ENCODE results near the gene HMMR.

The HMMR gene

GRCh38 chr5:163458778-163459385 lies 1.6 kb upstream of the HMMR start:
- WGBS, 2 experiments (ENCODE audit: insufficient coverage in 2 of 2): no CpG with 5 or more reads among the region's 6 CpGs
- H3K9me3 ChIP-seq (ENCODE audit: control insufficient read depth, low read length): no peaks in the 10 kb centered on the region
- peaks cover 27% of the 10 kb centered on the region for H3K36me3 ChIP-seq (ENCODE audit: control insufficient read depth, insufficient read depth, low read length)
- H3K4me3 ChIP-seq (ENCODE audit: extremely low read depth, insufficient read depth, low read length, poor library complexity, severe bottlenecking): peak overlapping the region; percentile 65
- peak overlapping the region; percentile 100 for H3K27ac ChIP-seq (ENCODE audit: low read depth, low read length, severe bottlenecking)
- peaks cover 2% of the 10 kb centered on the region for H3K4me1 ChIP-seq (ENCODE audit: control insufficient read depth, insufficient read depth, low read length, poor library complexity, severe bottlenecking)

DNA sequence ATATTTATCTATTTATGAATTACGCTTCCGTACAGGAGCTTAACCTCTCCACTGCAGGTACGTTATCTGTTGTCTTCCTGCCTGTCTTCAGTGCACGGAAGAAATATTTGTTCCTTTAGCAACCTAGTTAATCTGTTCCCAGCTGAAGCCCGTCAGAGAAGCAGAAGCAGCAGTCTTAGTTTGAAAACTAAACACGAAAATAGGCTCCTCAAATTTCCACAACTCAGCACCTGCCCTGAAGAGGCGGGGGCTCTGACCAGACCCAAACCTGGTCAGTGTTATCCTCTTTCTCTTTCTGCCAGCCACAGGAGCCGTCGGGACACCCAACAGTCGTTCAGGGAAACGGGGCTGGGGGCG lies 992 bp upstream of the HMMR start:
- 0 to 8% methylated on average over 5 to 6 of the region's 12 CpGs for WGBS, 2 experiments (ENCODE audit: insufficient coverage in 2 of 2)
- Histone ChIP-seq H3K36me3 (ENCODE audit: control insufficient read depth, insufficient read depth, low read length) (peaks cover 28% of the 10 kb centered on the region), H3K4me3 (ENCODE audit: extremely low read depth, insufficient read depth, low read length, poor library complexity, severe bottlenecking) (peak overlapping the region; percentile 65), H3K27ac (ENCODE audit: low read depth, low read length, severe bottlenecking) (peak overlapping the region; percentile 100), H3K9me3 (ENCODE audit: control insufficient read depth, low read length) (no peaks in the 10 kb centered on the region), H3K4me1 (ENCODE audit: control insufficient read depth, insufficient read depth, low read length, poor library complexity, severe bottlenecking) (peaks cover 2% of the 10 kb centered on the region)

- 0% methylated on average over 50 to 54 of the region's 59 CpGs for WGBS, 2 experiments (ENCODE audit: insufficient coverage in 2 of 2)
- peaks cover 2% of the 10 kb centered on the region for H3K4me1 ChIP-seq (ENCODE audit: control insufficient read depth, insufficient read depth, low read length, poor library complexity, severe bottlenecking)
These were observed 442 bp upstream of the HMMR start, which contains the start of gene NUDCD2 for GRCh38 chr5:163459819-163460561. NUDCD2 (minus strand) TSS chr5:163460102; CDS start chr5:163460050, 52 bp downstream.

GRCh38 chr5:163463063-163463435 lies 2.6 kb downstream of the HMMR start:
- no peaks in the 10 kb centered on the region for H3K9me3 ChIP-seq (ENCODE audit: control insufficient read depth, low read length)
- H3K36me3 ChIP-seq (ENCODE audit: control insufficient read depth, insufficient read depth, low read length): peaks cover 23% of the 10 kb centered on the region
- H3K4me3 ChIP-seq (ENCODE audit: extremely low read depth, insufficient read depth, low read length, poor library complexity, severe bottlenecking): no peak overlapping the region
- no peak overlapping the region for H3K27ac ChIP-seq (ENCODE audit: low read depth, low read length, severe bottlenecking)
- H3K4me1 ChIP-seq (ENCODE audit: control insufficient read depth, insufficient read depth, low read length, poor library complexity, severe bottlenecking): peaks cover 2% of the 10 kb centered on the region

More at GRCh38 chr5:163459819-163460561, 442 bp upstream of the HMMR start, which contains the start of gene NUDCD2:
- Histone ChIP-seq H3K4me3 (ENCODE audit: extremely low read depth, insufficient read depth, low read length, poor library complexity, severe bottlenecking) (peak within 1 kb of the TSS; percentile 65), H3K9me3 (ENCODE audit: control insufficient read depth, low read length) (no peaks in the 10 kb centered on the region), H3K36me3 (ENCODE audit: control insufficient read depth, insufficient read depth, low read length) (peaks cover 27% of the 10 kb centered on the region), H3K27ac (ENCODE audit: low read depth, low read length, severe bottlenecking) (peak within 1 kb of the TSS; percentile 100)

GRCh38 chr5:163467682-163468081 lies 7.2 kb downstream of the HMMR start:
- Histone ChIP-seq H3K4me1 (ENCODE audit: control insufficient read depth, insufficient read depth, low read length, poor library complexity, severe bottlenecking) (no peaks in the 10 kb centered on the region), H3K36me3 (ENCODE audit: control insufficient read depth, insufficient read depth, low read length) (peaks cover 68% of the 10 kb centered on the region), H3K4me3 (ENCODE audit: extremely low read depth, insufficient read depth, low read length, poor library complexity, severe bottlenecking) (no peak overlapping the region), H3K27ac (ENCODE audit: low read depth, low read length, severe bottlenecking) (no peak overlapping the region), H3K9me3 (ENCODE audit: control insufficient read depth, low read length) (no peaks in the 10 kb centered on the region)
- 100% methylated on average over 1 of the region's 4 CpGs; no CpG with 5 or more reads in 1 of the 2 experiments for WGBS, 2 experiments (ENCODE audit: insufficient coverage in 2 of 2)

- 95 to 100% methylated on average over 3 of the region's 3 CpGs for WGBS, 2 experiments (ENCODE audit: insufficient coverage in 2 of 2)
- H3K27ac ChIP-seq (ENCODE audit: low read depth, low read length, severe bottlenecking): no peak overlapping the region
These were observed 13.3 kb downstream of the HMMR start for GRCh38 chr5:163473635-163474243.

GRCh38 chr5:163475411-163475810 lies 15.0 kb downstream of the HMMR start:
- no CpG with 5 or more reads among the region's 2 CpGs for WGBS, 2 experiments (ENCODE audit: insufficient coverage in 2 of 2)
- H3K36me3 ChIP-seq (ENCODE audit: control insufficient read depth, insufficient read depth, low read length): peaks cover 54% of the 10 kb centered on the region

More at GRCh38 chr5:163473635-163474243, 13.3 kb downstream of the HMMR start:
- Histone ChIP-seq H3K36me3 (ENCODE audit: control insufficient read depth, insufficient read depth, low read length) (peaks cover 60% of the 10 kb centered on the region), H3K4me1 (ENCODE audit: control insufficient read depth, insufficient read depth, low read length, poor library complexity, severe bottlenecking) (no peaks in the 10 kb centered on the region), H3K4me3 (ENCODE audit: extremely low read depth, insufficient read depth, low read length, poor library complexity, severe bottlenecking) (no peak overlapping the region), H3K9me3 (ENCODE audit: control insufficient read depth, low read length) (no peaks in the 10 kb centered on the region)

DNA sequence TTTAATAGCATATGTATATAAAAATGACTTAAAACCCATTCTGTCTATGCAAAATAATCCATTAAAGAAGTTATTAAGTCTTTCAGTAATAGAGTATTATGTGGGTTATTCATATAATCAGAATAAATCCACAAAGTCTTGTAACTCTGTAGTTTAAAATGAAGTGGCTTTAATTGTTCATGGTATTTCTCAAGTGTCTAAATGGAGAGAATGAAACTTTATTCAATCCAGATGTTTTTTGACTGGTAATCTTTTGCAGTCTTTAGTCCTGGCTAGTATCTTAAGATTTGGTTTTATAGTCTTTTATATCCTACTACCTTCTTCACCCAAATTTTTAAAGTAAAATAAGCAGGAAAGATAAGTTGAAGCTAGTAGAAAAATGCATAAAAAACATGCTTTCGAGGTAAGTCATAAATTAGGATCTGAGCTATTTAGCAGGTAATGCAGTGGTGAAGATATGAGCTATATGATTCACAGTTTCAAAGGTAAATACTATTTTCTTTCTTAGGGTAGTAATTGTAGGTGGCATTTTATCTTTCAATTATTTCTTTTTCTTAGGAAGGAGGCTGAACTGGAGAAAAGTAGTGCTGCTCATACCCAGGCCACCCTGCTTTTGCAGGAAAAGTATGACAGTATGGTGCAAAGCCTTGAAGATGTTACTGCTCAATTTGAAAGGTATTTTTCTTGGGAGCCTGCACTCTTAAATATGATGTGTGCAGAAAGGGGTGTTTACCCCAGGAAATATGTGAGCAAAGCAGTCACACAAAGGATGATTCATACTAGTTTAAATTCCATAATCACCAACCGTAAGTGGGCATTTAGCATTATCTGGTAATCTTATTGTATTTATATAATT lies 17.9 kb downstream of the HMMR start:
- Histone ChIP-seq H3K4me3 (ENCODE audit: extremely low read depth, insufficient read depth, low read length, poor library complexity, severe bottlenecking) (no peak overlapping the region), H3K4me1 (ENCODE audit: control insufficient read depth, insufficient read depth, low read length, poor library complexity, severe bottlenecking) (no peaks in the 10 kb centered on the region), H3K36me3 (ENCODE audit: control insufficient read depth, insufficient read depth, low read length) (peaks cover 47% of the 10 kb centered on the region), H3K27ac (ENCODE audit: low read depth, low read length, severe bottlenecking) (no peak overlapping the region), H3K9me3 (ENCODE audit: control insufficient read depth, low read length) (no peaks in the 10 kb centered on the region)
- WGBS, 2 experiments (ENCODE audit: insufficient coverage in 2 of 2): 83% methylated on average over 1 of the region's 2 CpGs; no CpG with 5 or more reads in 1 of the 2 experiments

More at GRCh38 chr5:163475411-163475810, 15.0 kb downstream of the HMMR start:
- Histone ChIP-seq H3K4me1 (ENCODE audit: control insufficient read depth, insufficient read depth, low read length, poor library complexity, severe bottlenecking) (no peaks in the 10 kb centered on the region), H3K27ac (ENCODE audit: low read depth, low read length, severe bottlenecking) (no peak overlapping the region), H3K4me3 (ENCODE audit: extremely low read depth, insufficient read depth, low read length, poor library complexity, severe bottlenecking) (no peak overlapping the region), H3K9me3 (ENCODE audit: control insufficient read depth, low read length) (no peaks in the 10 kb centered on the region)

DNA sequence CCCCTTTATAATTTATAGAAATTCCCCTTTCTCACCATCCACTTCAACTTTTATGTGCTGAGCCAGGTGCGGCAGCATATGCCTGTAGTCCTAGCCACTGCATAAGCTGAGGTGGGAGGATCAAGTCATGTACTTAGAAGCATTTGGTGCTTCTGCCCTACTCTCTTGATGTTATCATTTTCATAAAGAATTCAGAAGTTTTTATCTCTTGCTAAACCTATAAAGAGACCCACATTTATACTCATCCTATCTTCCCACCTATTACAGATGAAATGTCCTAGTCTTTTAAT lies 18.5 kb downstream of the HMMR start:
- no peaks in the 10 kb centered on the region for H3K4me1 ChIP-seq (ENCODE audit: control insufficient read depth, insufficient read depth, low read length, poor library complexity, severe bottlenecking)
- H3K9me3 ChIP-seq (ENCODE audit: control insufficient read depth, low read length): no peaks in the 10 kb centered on the region
- WGBS, 2 experiments (ENCODE audit: insufficient coverage in 2 of 2): no CpG with 5 or more reads among the region's 1 CpG
- H3K36me3 ChIP-seq (ENCODE audit: control insufficient read depth, insufficient read depth, low read length): peaks cover 45% of the 10 kb centered on the region
- H3K27ac ChIP-seq (ENCODE audit: low read depth, low read length, severe bottlenecking): no peak overlapping the region
- no peak overlapping the region for H3K4me3 ChIP-seq (ENCODE audit: extremely low read depth, insufficient read depth, low read length, poor library complexity, severe bottlenecking)

DNA sequence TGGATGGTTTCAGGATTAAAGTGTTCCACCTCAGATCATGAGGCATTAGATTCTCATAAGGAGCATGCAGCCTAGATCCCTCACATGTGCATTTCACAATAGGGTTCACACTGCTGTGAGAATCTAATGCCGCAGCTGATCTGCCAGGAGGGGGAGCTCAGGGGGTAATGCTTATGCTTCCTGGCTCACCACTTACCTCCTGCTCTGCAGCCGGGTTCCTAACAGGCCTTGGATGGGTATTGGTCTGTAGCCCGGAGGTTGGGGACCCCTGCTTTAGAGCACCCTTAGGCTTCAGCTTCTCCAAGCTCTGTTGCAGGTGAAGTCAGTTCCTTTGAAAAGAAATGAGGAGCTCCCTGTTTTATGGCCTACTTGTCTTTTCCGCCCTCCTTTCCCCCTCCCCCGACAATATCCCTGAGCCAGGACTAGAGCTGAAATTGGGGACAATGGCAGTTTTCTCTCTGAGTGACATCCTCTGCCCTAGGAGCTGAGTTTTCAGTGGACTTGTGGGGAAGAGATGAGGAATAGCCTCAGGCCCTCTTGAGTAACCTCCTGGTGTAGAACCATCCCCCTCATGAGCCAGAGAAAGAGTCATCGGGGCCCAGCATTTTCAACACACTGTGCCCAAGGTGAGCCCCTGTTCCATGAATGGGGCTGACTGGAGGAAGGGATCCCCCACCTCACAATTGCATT lies 28.8 kb downstream of the HMMR start:
- Histone ChIP-seq H3K4me3 (ENCODE audit: extremely low read depth, insufficient read depth, low read length, poor library complexity, severe bottlenecking) (no peak overlapping the region), H3K36me3 (ENCODE audit: control insufficient read depth, insufficient read depth, low read length) (peaks cover 67% of the 10 kb centered on the region), H3K27ac (ENCODE audit: low read depth, low read length, severe bottlenecking) (peak overlapping the region; percentile 24), H3K4me1 (ENCODE audit: control insufficient read depth, insufficient read depth, low read length, poor library complexity, severe bottlenecking) (peaks cover 3% of the 10 kb centered on the region), H3K9me3 (ENCODE audit: control insufficient read depth, low read length) (no peaks in the 10 kb centered on the region)
- 75% methylated on average over 1 to 4 of the region's 6 CpGs for WGBS, 2 experiments (ENCODE audit: insufficient coverage in 2 of 2)

Data from mesodermal cell (in vitro differentiated cells).